CD4-positive, alpha-beta T cell treated with Interleukin-21 for 1 hour (primary cell): ENCODE measurements around the gene CSGALNACT2.
"Not testable (repeated sequence)": the region's sequence is repeated elsewhere in the genome, so short reads cannot be mapped to it uniquely, and the experiment has no call there.

Experiments
- DNase-seq: peaks from one replicate; pipeline ENCODE4 v3.0.0-alpha.2; 2020

The CSGALNACT2 gene

DNA sequence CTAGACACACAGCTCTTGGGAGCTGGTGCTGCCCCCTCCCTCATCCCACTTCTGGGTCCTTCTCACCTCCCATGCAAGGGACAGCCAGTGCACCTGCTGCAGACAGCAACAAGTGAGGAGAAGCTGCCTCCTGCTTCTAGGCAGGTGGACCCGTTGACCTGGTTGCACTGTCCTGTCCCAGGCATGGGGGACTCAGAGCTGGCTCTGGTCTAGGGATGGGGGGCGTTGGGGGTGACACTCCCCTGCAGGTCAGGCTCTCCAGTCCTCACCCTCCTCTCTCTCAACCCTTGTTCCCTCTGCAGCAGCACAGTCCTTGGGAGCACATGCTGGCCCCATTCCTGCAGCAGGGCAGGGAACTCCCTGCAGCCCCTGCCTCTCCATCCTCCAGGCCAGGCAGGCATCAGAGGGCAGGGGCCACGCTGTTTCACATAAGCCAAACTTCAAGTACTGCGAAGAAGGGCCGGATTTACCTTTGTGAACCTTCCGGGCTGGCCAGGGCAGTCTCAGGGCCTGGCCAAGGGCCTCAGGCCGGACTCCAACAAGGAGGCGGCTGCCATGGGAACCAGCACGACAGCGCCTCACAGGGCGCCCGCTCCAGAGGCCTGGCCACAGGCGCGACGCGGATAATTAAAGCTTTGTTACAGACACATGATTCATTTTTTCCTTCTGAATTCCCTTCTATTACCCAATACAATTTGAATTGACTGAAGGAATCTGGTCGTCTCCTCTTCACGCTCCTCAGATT lies 80.1 kb downstream of the CSGALNACT2 start:
- DNase-seq = no peak

DNA sequence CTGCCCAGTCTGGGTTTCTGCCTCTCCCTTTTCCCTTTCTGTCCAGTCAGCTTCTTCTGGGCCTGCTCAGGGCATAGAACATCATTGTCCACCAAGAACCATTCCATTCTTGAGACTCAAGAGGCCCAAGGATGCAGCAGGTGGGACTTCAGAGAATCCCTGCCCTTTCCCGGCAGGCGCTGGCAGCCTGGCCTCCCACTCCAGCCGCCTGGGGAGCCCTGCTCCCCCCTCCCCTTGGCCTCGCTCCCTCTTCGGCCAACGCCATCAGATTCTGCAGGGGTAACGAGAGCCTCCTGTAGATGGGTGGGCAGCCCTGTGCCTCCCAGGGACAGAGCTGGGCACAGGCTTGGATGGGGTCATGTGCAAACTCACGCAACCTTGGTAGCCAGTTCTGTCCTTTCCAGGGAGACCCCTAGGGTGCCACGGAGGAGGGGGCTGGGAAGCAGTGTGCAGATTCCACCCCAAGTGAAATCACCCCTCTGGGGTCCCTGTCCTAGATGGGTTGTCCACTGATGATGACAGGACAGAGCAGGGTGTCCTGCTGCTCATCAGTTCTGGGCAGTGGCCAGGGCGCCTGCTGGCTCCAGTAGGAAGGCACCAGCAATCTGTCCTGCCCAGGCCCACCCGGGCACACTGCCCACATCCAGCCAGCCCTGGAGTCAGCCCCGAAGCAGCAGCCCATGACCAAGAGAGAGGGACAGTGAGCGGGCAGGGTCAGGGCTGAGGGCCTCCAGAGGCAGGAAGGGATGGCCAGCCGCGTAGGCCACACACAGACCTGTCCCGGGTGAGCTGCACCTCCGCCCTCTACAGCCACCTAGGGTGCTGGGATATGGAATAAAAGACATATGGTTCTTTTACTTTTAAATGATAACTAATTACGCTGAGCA lies 80.9 kb downstream of the CSGALNACT2 start:
- no peak for DNase-seq

DNA sequence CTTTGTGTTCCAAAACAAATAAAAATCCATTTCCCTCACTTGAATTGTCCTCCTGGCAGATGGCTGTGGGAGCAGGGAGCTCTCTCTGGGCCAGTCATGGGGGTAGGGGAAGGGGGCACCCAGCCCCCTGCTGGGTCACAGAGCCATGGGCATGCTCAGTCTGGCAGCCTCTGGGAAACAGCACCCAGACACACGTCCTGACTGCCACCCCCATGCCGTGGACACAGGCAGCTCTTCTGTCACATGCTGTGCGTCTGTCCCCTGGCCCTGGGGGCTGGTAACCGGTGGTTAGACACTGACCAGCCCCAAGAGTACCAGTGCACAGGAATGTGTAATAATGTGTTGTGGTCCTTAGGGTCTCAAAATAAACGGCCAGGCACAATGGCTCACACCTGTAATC lies 81.6 kb downstream of the CSGALNACT2 start:
- no peak for DNase-seq

DNA sequence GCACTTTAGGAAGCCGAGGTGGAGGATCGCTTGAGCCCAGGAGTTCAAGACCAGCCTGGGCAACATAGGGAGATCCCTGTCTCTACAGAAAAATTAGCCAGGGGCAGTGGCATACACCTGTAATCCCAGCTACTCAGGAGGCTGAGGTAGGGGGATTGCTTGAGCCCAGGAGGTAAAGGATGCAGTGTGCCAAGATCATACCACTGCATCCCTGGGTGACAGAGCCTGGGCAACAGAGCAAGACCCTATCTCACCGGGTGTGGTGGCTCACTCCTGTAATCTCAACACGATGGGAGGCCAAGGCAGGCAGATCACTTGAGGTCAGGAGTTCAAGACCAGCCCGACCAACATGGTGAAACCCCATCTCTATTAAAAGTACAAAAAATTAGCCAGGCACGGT lies 82.0 kb downstream of the CSGALNACT2 start:
- DNase-seq = not testable (repeated sequence)

DNA sequence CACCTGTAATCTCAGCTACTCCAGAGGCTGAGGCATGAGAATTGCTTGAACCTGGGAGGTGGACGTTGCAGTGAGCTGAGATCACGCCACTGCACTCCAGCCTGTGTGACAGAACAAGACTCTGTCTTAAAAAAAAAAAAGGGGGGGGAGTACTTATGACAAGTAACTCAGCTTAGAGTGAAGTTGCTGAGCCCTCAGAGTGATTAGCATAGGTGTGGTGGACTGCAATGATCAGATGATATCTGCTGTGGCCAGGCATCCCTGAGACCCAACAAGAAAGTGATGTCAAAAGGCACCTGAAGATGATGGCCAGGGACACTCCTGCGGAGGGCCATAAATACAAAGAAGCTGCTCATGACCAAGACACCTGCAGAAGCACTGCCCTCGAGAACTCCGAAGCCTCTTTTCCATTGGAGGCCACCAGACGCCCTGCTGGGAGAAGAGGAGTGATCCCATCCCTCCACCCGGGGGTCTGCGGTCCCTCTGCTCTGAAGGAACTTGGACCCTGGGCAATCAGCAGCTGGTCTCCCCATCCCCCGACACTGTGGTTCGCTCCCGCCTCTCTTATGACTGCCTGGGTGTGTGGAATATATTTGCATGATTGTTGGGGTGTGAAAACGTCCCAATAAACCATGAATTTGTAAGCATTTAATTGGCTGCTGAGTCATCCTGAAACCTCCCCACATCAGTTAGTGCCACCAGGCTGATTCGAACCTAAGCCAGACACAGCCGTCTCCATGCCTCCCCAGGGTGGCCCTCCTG lies 82.6 kb downstream of the CSGALNACT2 start:
- DNase-seq = no peak

DNA sequence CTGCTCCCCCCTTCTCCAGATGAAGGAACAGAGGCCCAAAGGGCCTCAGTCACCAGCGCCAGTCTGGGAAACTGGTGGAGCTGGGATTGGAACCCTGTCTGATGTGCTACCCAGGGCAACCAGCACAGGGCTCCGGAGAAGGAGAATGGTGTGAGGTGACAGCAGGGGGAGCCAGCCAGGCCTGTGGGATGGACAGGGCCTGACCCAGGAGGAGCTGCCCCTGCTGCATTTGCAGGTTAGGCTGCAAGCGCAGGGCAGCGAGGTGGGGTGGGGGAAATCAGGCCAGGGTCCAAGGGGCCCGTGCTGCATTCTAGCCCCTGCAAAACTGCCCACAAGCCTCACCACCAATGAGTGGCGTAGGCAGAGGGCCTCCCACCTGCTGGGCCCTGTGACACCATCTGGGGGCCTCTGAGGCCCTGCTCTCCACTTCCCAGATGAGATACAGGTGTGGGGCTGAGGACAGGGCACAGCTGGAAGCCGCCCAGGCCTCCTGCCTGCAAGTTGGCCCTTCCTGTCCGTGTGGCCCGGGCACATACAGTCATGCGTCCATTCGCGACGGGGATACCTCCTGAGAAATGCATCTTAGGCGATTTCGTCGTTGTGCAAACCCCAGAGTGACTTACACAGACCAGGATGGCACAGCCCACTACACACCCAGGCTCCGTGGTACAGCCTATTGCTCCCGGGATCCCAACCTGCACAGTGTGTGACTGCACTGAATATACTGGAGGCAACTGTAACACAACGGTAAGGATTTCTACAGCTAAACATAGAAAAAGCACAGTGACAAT lies 83.4 kb downstream of the CSGALNACT2 start:
- DNase-seq = no peak

DNA sequence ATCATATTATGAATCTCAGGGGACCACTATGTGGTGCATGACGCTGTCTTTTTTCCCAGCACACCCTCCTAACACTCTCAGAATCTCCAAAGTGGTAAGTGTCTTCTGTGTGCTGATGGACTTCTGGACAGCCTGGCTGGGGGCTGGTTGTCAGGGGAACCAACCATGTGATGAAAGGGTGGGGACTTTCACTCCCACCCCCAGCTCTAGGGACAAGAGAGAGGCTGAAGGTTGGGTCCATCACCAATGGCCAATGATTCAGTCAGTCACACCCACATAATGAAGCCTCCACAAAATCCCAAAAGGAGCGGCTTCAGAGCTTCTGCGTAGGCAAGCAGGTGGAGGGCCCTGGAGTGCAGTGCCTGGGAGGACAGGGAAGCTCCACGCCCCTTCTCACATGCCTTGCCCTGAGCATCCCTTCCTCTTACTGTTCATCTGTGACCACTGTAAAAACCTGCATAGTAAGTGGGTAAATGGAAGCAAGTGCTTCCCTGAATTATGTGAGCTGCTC lies 84.0 kb downstream of the CSGALNACT2 start:
- no peak for DNase-seq

DNA sequence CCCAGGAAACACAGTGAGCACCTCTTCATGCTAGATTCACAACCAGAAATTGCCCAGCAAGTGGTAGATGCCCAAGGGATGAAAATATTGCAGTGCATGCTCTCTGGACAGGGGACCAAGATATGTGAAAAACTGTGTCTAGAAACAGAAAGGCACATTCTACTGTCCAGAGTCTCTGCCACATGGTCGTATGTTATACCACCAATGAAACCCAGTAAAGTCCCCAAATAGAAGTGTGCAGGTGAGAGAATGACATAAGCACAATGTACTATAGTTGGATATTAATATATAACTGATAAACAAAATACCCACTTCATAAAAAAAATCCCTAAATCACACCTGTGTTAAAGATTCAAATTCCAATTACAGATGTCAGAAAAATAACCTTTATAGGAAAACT lies 84.8 kb downstream of the CSGALNACT2 start:
- DNase-seq = no peak

DNA sequence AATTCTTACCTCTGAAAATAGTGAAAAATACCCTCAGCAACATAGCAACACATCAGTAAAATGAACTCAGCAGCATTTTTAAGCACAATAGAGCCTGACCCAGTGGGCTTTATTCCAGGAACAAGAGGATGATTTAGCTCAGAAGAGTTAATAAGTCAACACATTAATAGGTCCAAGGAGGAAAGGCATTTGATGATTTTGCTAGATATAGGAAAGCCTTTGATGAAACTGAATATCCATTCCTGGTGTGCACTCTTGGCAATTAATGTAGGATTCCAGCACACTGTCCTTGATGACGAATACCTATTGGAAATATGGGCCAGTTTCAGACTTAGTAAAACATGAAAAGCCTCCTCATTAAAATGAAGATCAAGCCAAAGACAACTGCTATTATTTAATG lies 86.1 kb downstream of the CSGALNACT2 start:
- DNase-seq = no peak

DNA sequence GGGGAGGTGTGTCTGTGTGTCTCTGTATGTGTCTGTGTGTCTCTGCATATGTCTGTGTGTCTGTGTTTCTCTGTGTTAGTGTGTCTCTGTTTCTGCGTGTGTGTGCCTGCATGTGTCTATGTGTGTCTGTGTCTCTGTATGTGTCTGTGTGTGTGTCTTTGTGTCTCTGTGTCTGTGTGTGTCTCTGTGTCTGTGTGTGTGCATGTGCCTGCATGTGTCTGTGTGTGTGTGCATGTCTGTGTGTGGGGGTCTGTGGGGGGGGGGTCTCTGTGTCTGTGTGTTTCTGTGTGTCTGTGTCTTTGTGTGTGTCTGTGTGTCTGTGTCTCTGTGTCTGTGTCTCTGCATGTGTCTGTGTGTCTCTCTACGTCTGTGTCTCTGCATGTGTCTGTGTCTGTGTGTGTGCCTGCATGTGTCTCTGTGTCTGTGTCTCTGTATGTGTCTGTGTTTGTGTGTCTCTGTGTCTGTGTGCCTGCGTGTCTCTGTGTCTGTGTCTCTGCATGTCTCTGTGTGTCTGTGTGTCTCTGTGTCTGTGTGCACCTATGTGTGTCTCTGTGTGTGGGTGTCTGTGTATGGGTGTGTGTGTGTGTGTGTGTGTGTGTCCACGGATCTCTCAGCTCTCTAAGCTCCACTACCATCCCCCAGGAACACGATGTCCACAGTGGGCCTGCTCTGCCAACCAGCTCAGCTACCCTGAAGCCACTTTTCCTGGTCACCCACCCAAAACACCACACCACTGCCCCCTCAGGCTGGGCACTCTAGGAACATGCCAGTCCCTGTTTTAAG lies 87.0 kb downstream of the CSGALNACT2 start:
- DNase-seq = no peak

DNA sequence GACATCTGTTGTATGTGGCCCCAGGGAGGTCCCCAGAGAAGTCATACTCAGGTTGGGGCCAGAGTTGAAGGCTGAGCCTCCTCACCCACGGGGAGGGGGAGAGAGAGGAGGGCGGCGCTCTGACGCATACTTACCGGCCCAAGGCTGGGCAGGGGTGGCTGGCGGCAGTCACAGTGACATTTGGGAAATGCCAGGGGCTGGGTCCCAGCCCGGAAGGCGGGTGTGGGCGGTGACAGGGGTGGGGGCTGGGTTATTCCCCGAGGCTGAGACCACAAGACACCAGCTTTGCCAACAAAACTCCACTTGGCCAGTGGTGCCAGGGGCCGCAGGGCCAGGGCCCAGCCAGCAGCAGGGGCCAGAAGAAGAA lies 87.5 kb downstream of the CSGALNACT2 start:
- DNase-seq = peak; percentile 64

DNA sequence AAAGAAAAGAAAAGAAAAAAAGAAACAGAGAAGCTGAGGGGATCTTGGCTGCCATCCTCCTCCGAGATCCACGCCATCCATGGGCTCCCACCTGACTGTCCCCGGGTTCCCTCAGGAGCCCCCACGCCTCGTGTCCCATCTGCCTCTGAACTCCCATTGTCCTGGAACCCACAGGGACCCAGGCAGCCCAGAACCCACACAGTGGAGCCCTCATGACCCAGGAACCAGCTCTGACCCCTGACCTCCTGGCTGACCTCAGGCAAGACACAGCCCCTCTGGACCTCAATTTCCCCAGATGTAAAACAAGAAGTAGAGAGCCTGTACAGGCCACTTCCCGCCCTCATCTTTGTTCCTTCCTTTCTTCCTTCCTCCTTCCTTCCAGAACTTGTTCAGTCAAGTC lies 88.2 kb downstream of the CSGALNACT2 start:
- DNase-seq = no peak

DNA sequence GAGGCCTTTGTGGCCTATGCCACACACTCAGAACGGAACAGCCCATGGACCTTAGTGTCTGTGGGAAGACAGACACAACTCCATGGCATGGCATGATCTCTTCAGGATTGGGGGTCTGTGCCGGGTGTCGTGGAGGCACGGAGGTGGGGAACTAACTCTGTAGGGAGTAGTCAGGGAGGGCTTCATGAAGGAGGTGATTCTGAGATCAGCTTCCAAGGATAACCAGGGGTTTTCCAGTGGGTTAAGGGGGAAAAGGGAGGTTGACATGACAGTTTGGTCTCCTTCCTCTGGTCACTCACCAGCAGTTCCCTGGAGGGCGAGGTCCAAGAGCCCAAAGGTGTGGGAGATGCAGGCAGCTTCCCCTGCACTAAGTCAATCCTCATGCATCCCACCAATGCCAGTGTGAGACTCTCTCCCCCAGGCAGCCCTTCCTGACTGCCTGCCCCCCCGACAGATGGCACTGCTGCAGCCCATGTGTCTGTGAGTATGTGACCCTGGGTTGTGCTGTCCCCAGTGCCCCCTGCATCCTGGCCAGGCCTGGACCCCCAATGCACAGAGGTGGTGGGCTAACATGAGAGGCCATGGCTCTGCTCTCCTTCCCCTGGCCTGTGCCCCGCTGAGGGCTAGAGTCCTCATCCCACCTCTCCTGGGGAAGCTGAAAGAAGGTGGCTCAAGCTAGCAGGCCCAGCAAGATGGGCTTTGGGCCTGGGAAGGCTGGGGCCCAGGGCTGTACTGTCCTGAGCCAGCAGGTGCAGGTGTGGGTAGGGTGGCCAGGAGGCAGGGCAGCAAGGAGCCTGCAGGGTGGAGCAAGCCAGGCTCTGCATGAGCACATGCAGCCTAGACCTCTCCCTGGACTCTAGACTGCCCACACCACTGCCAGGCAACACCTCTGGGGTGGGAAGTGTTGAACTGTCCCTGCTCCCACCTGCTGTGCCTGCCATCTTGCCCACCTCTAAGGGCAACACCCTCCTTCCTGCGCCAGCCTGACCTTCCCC lies 88.9 kb downstream of the CSGALNACT2 start:
- DNase-seq = no peak

DNA sequence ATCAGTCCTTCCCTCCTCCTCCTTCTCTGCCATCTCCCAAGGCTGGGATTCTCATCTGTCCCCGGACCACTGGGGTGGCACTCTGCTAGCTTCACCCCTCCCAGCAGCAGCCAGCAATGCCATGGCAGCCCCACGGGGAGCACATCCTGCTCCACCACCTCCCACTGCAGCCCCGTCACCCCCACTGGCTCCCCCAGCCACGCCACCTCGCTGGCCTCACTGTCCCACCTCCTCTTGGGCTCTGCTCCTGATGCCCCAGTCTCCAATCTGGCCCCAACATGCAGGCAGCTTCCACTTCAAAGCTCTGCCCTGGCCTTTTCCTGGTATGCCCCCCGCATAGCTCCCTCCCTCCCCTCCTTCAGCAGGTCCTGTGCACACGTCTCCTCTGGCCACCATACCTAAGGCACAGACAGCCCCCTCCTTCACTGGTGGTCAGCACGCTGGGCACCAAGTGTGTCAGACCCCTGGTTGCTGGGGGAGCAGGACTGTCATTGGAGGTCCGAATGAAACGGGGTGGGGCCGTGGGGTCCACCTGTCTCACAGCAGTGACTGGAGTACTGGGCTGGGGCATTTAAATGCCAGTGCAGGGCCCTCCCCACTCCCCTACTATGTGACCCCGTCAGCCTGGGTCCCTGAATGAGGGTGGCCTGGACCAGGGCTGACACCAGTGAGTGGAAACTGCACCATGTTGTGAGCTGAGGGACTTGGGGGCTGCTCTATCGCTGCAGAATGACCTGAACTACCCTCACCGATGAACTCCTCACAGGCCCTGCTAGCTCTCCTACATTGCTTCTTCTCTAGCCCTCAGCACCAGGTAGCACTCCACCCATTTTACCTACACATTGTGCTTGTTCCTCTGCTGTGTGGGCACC lies 89.9 kb downstream of the CSGALNACT2 start:
- no peak for DNase-seq

DNA sequence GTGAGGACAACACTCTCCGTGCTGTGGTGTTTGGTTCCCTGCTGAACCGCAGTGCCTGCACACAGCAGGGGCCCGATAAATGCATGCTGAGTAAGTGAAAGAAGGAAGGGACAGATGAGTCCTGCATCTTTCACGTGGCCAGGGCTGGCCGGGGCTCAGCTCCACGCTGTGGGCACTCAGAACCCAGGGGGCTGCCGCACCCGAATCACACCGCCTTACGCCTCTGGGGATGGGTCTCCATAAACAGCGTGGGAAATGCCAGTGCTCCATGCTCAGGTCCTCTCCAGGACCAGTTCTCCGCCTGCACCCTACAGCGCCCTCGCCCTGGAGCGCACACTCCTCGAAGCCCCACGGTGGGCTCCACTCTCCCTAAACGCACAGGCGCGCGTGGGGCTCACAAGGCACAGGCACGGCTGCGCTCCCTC lies 90.5 kb downstream of the CSGALNACT2 start:
- DNase-seq = no peak

DNA sequence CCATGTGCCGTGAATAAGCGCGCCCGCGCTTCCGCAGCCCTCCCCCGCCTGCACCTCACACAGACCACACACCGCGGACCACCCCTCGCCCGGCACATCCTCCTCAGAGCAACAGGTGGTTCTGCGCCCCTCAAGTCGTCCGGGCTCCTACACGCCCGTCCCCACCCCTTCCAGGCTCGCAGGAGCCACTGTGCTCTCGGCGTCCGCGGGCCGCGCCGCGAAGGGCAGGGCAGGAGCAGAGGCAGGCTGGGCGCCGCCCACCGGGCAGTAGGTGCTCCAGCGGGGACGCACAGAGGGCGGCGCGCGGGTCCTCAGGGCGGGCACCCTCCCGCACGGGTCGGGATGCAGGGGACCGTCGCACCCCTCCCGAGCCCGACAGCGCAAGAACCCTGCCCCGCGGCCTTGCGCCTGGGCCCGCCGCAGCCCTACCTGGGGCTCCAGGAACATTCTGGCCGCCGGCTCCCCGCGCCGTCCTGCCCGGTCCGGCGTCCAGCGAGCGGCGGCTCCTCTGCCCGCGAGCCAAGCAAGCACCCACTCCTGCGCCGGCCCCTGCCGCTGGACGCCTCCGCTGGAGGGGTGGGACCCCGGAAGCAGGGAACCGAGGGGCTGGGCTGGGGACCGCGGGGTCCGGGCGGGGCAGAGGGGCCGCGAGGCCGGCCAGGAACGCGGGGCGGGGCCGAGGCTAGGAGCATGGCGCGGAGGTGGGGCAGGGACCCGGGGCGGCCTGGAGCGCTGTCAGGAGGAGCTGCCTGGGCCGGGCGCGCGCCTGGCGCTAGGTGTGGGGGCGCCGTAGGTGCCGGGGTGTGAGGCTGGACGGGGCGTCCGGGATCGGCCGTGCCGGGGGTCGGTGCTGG lies 91.2 kb downstream of the CSGALNACT2 start:
- DNase-seq = peak; percentile 61

DNA sequence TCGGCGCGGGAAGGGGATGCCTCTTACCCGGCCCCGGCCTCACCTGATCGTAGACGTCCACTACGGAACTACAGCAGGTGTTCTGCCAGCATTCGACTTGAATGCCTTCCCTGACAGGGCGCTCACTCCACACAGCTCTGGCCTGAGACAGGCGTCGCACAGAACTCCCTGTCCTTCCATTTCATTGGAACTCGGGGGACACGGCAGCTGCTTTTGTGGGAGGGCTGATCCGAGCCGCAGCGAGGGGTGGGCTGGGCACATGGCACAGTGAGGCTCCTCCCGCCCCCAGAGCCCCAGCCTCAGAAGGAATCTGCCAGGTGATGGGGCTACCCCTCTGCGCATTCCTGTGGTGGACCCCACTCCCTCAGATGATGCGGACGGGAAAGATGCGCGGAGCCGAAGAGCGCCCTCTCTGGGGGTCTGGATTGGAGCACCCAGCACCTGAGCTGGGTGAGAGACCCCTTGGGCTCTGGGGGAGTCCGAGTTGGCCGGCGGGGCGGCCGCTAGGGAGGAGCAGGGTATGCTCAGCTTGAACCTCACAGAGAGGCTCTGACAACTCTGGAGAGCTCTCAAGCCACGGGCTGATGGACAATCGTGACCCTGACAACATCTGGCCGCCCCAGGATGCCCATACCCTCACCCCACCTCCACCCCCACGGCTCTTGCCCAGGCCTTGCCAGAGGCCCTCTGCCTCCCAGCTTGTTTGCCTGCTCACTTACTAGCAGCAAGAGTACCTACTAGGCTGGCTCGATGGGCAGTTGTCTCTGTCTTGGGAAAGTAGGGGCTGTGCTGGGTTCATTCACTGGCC lies 92.1 kb downstream of the CSGALNACT2 start:
- no peak for DNase-seq
